Ishikawa (cell line): Measurements from ENCODE around the gene SURF6.

Experiments
- CEBPB ChIP-seq: IDR thresholded peaks from 2 replicates; pipeline ENCODE4 v1.6.1; 2012
- CREB1 ChIP-seq: IDR thresholded peaks from 2 replicates; pipeline ENCODE4 v1.6.1; 2012; ENCODE audit warnings: low read depth
- EP300 ChIP-seq: IDR thresholded peaks from 2 replicates; pipeline ENCODE4 v1.6.1; 2012; ENCODE audit warnings: borderline replicate concordance
- RAD21 ChIP-seq: IDR thresholded peaks from 2 replicates; pipeline ENCODE4 v1.6.1; 2012; ENCODE audit warnings: low read depth
- TAF1 ChIP-seq: IDR thresholded peaks from 2 replicates; pipeline ENCODE4 v1.6.1; 2012; ENCODE audit warnings: low read depth, mild to moderate bottlenecking
- TF ChIP-seq, protein P1 (sequence below): IDR thresholded peaks from 2 replicates; pipeline ENCODE4 v1.6.1; 2012

DNA sequence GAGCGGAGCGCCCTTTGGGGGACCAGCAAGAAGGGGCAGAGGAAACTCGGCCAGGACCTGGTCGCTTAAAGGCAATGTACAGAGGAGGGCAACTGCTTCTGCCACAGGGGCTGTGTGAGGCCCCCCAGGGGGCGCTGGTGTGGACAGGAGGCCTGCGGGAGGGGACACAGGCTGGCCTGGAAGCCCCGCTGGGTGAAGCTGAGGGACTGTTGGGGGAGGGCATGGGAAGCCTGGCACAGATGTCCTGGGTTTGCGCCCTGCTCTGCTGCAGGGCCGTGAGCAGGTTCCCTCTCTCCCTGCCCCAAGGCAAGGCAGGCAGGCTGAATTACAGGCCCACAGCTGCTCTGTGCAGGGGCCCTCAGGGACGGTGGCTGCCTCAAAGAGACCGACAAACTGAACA is 6.6 kb upstream of the SURF6 start:
- TF ChIP-seq, protein P1, sequence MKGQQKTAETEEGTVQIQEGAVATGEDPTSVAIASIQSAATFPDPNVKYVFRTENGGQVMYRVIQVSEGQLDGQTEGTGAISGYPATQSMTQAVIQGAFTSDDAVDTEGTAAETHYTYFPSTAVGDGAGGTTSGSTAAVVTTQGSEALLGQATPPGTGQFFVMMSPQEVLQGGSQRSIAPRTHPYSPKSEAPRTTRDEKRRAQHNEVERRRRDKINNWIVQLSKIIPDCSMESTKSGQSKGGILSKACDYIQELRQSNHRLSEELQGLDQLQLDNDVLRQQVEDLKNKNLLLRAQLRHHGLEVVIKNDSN, result no peak
- no peak for TF ChIP-seq CEBPB
- TF ChIP-seq RAD21, result no peak
- TF ChIP-seq EP300, result no peak
- TF ChIP-seq TAF1, result no peak
- TF ChIP-seq CREB1, result no peak
